ENCODE data around the gene NAT14. TPM values are rescaled to one million over a fixed set of nuclear protein-coding genes. Genes with fewer than 3 reads are reported as not detected.

The NAT14 gene
- total RNA-seq, 1 experiment from 2014 or later = 55.3 TPM

DNA sequence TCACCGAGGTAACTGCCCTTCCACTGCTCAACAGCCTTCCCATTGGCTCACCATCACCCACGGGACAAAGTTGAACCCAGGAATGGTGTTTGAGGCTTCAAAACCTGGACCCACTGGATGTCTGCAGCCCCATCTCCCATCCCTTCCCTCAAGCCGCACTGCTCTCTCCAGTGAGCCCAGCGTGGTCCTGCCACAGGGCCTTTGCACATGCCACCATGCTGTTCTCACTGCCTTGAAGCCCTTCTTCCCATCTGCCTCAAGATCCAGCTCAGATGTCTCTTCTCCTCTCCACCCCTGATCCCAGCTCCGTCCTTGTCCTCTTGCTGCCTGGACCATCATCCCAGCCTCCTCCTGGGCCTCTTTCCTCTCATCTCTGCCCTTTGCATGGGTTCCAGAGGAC is 45.9 kb upstream of the NAT14 start:
- ATAC-seq = no peak
- Histone ChIP-seq H3K9me2 (ENCODE audit: insufficient read depth) (no peaks in the 10 kb centered on the region), H4K20me1 (ENCODE audit: insufficient read depth) (no peaks in the 10 kb centered on the region), H3K36me3 (ENCODE audit: control insufficient read depth in 1 of 2, insufficient read depth in 2 of 2, low read length in 2 of 2) (no peaks in the 10 kb centered on the region), H3K4me1 (ENCODE audit: control insufficient read depth in 1 of 2, insufficient read depth in 2 of 2, low read length in 2 of 2) (peaks cover 0 to 10% of the 10 kb centered on the region in 2 experiments; a peak in 2 of 4 replicates), H2AFZ (ENCODE audit: low read depth, low read length, poor library complexity, severe bottlenecking) (no peak overlapping the region), H3K9me3 (ENCODE audit: control insufficient read depth in 1 of 2, insufficient read depth in 1 of 2, low read depth in 1 of 2, low read length in 2 of 2) (no peaks in the 10 kb centered on the region), H3K27me3 (ENCODE audit: insufficient read depth, low read length) (peaks cover 8% of the 10 kb centered on the region; the same call in 1 of the 2 replicates), H3K4me3 (replicated peaks in 1 of 2; ENCODE audit: low read depth in 1 of 2, low read length in 2 of 2) (no peak overlapping the region), H3K9ac (ENCODE audit: low read length) (no peak overlapping the region), H3K27ac (ENCODE audit: low read depth, low read length) (no peak overlapping the region), H3K79me2 (ENCODE audit: insufficient read depth, low read length) (no peaks in the 10 kb centered on the region), H3K4me2 (ENCODE audit: low read length) (no peak overlapping the region)
- TF ChIP-seq EGR1 (IDR thresholded peaks at IDR 0.05; ENCODE audit: low read depth) (no peak), RAD21 (IDR thresholded peaks at IDR 0.05; ENCODE audit: low read depth) (no peak), YY1 (IDR thresholded peaks at IDR 0.05; ENCODE audit: extremely low read depth, insufficient replicate concordance, low read depth, low read length) (no peak), JUND (IDR thresholded peaks at IDR 0.05) (no peak), SIN3A (IDR thresholded peaks at IDR 0.05; ENCODE audit: low read depth) (no peak), ELF1 (IDR thresholded peaks at IDR 0.05; ENCODE audit: borderline replicate concordance, low read depth) (no peak), CEBPB (IDR thresholded peaks at IDR 0.05; ENCODE audit: low read depth) (no peak), POLR2A (IDR thresholded peaks at IDR 0.05; ENCODE audit: borderline replicate concordance, extremely low read depth, insufficient read depth, insufficient read length) (no peak), EZH2 (IDR thresholded peaks at IDR 0.05) (no peak)
- TF ChIP-seq, protein P1, sequence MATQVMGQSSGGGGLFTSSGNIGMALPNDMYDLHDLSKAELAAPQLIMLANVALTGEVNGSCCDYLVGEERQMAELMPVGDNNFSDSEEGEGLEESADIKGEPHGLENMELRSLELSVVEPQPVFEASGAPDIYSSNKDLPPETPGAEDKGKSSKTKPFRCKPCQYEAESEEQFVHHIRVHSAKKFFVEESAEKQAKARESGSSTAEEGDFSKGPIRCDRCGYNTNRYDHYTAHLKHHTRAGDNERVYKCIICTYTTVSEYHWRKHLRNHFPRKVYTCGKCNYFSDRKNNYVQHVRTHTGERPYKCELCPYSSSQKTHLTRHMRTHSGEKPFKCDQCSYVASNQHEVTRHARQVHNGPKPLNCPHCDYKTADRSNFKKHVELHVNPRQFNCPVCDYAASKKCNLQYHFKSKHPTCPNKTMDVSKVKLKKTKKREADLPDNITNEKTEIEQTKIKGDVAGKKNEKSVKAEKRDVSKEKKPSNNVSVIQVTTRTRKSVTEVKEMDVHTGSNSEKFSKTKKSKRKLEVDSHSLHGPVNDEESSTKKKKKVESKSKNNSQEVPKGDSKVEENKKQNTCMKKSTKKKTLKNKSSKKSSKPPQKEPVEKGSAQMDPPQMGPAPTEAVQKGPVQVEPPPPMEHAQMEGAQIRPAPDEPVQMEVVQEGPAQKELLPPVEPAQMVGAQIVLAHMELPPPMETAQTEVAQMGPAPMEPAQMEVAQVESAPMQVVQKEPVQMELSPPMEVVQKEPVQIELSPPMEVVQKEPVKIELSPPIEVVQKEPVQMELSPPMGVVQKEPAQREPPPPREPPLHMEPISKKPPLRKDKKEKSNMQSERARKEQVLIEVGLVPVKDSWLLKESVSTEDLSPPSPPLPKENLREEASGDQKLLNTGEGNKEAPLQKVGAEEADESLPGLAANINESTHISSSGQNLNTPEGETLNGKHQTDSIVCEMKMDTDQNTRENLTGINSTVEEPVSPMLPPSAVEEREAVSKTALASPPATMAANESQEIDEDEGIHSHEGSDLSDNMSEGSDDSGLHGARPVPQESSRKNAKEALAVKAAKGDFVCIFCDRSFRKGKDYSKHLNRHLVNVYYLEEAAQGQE (IDR thresholded peaks at IDR 0.05; ENCODE audit: low read depth) = no peak
- TF ChIP-seq, protein P2, sequence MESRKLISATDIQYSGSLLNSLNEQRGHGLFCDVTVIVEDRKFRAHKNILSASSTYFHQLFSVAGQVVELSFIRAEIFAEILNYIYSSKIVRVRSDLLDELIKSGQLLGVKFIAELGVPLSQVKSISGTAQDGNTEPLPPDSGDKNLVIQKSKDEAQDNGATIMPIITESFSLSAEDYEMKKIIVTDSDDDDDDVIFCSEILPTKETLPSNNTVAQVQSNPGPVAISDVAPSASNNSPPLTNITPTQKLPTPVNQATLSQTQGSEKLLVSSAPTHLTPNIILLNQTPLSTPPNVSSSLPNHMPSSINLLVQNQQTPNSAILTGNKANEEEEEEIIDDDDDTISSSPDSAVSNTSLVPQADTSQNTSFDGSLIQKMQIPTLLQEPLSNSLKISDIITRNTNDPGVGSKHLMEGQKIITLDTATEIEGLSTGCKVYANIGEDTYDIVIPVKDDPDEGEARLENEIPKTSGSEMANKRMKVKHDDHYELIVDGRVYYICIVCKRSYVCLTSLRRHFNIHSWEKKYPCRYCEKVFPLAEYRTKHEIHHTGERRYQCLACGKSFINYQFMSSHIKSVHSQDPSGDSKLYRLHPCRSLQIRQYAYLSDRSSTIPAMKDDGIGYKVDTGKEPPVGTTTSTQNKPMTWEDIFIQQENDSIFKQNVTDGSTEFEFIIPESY (IDR thresholded peaks at IDR 0.05; ENCODE audit: extremely low read depth, insufficient replicate concordance, low read length) = no peak
- TF ChIP-seq, protein P3, sequence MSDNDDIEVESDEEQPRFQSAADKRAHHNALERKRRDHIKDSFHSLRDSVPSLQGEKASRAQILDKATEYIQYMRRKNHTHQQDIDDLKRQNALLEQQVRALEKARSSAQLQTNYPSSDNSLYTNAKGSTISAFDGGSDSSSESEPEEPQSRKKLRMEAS (IDR thresholded peaks at IDR 0.05) = no peak
- TF ChIP-seq, protein P4, sequence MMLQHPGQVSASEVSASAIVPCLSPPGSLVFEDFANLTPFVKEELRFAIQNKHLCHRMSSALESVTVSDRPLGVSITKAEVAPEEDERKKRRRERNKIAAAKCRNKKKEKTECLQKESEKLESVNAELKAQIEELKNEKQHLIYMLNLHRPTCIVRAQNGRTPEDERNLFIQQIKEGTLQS (IDR thresholded peaks at IDR 0.05) = no peak
- CTCF ChIA-PET = no interaction called here
- BruUV-seq (replicated peaks) = no TSS peak
- intact Hi-C loops (cut with micrococcal nuclease) = no loop called here
- RAD21 ChIA-PET (ENCODE audit: low non-redundant PET in 1 of 2, low total read pairs in 2 of 2, uncharacterized antibody in 2 of 2, unreplicated experiment in 2 of 2) = no interaction called here
- DNase-seq (ENCODE audit: low read depth, low spot score) = no peak
- POLR2A ChIA-PET = no interaction called here
